ENCODE data around the gene CORO2B.

The CORO2B gene

DNA sequence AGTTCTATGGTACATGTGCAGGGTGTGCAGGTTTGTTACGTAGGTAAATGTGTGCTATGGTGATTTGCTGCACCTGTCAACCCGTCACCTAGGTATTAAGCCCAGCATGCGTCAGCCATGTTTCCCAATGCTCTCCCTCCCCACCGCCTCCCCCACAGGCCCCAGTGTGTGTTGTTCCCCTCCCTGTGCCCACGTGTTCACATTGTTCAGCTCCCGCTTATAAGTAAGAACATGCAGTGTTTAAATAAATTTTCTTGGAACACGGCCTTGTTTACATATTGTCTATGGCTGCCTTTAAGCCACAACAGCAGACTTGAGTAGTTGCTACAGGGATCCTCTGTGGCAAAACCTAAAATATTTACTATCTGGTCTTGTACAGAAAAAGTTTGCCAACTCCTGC is 41.3 kb upstream of the CORO2B start (continued):
- TF ChIP-seq CSRNP3 (CRISPR knock-in tag; IDR thresholded peaks at IDR 0.05): no peak

- ATAC-seq: no peak
- TF ChIP-seq PPARA (CRISPR knock-in tag; IDR thresholded peaks at IDR 0.05; ENCODE audit: borderline replicate concordance) (no peak), ISL1 (CRISPR knock-in tag; IDR thresholded peaks at IDR 0.05) (no peak), ZFP3 (CRISPR knock-in tag; IDR thresholded peaks at IDR 0.05) (no peak), CREB5 (CRISPR knock-in tag; IDR thresholded peaks at IDR 0.05; ENCODE audit: low read depth) (no peak), CSDC2 (CRISPR knock-in tag; IDR thresholded peaks at IDR 0.05) (no peak), ZNF70 (CRISPR knock-in tag; IDR thresholded peaks at IDR 0.05) (no peak), POU6F1 (CRISPR knock-in tag; IDR thresholded peaks at IDR 0.05; ENCODE audit: borderline replicate concordance, low read depth) (no peak), CSRNP3 (CRISPR knock-in tag; IDR thresholded peaks at IDR 0.05) (no peak), OSR1 (CRISPR knock-in tag; IDR thresholded peaks at IDR 0.05) (no peak), TSHZ2 (CRISPR knock-in tag; IDR thresholded peaks at IDR 0.05) (no peak), TCF4 (CRISPR knock-in tag; IDR thresholded peaks at IDR 0.05; ENCODE audit: borderline replicate concordance) (no peak), PATZ1 (CRISPR knock-in tag; IDR thresholded peaks at IDR 0.05; ENCODE audit: borderline replicate concordance) (no peak), TOX (CRISPR knock-in tag; IDR thresholded peaks at IDR 0.05; ENCODE audit: borderline replicate concordance) (no peak)
These were observed 40.5 kb upstream of the CORO2B start for GRCh38 chr15:68538311-68538710.

DNA sequence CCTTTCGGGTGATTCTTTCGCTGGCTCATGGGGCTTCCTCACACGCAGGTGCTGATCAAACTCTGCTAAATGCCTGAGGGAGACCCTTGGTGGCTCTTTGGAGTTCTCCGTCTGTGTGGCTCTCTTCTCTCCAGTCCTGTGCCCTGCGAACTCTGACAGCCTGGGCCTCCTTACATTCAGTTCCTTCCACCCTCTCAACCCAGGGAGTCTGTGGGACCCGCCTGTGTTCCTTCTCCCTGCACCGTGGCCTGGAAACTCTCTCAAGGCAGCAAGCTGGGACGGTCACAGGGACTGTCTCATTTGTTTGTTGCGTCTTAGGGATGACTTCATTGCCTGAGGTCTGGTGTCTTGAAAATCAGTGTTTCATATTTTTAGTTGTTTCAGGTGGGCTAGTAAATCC is 37.0 kb upstream of the CORO2B start:
- no peak for ATAC-seq
- TF ChIP-seq ZNF70 (CRISPR knock-in tag; IDR thresholded peaks at IDR 0.05): no peak
- TF ChIP-seq ZFP30 (CRISPR knock-in tag; IDR thresholded peaks at IDR 0.05): no peak
- TF ChIP-seq TSHZ2 (CRISPR knock-in tag; IDR thresholded peaks at IDR 0.05): no peak
- TF ChIP-seq ESRRG (CRISPR knock-in tag; IDR thresholded peaks at IDR 0.05): no peak
- TF ChIP-seq PPARA (CRISPR knock-in tag; IDR thresholded peaks at IDR 0.05; ENCODE audit: borderline replicate concordance): no peak
- TF ChIP-seq PATZ1 (CRISPR knock-in tag; IDR thresholded peaks at IDR 0.05; ENCODE audit: borderline replicate concordance): no peak
- no peak for TF ChIP-seq CSDC2 (CRISPR knock-in tag; IDR thresholded peaks at IDR 0.05)
- TF ChIP-seq BACH2 (CRISPR knock-in tag; IDR thresholded peaks at IDR 0.05; ENCODE audit: borderline replicate concordance): no peak
- no peak for TF ChIP-seq OSR1 (CRISPR knock-in tag; IDR thresholded peaks at IDR 0.05)
- no peak for TF ChIP-seq ZFP3 (CRISPR knock-in tag; IDR thresholded peaks at IDR 0.05)
- TF ChIP-seq POU6F1 (CRISPR knock-in tag; IDR thresholded peaks at IDR 0.05; ENCODE audit: borderline replicate concordance, low read depth): no peak
- no peak for TF ChIP-seq GLIS3 (CRISPR knock-in tag; IDR thresholded peaks at IDR 0.05)

Data from SK-N-SH treated with all-trans-retinoic acid at 6 μM for 48 hours (cell line).